ENCODE measurements around the gene SPINDOC.

The SPINDOC gene

GRCh38 chr11:63849691-63850090 is 36.4 kb downstream of the SPINDOC start:
- TF ChIP-seq RAD21 (IDR thresholded peaks at IDR 0.05; ENCODE audit: low read depth) (no peak), USF1 (IDR thresholded peaks at IDR 0.05) (no peak), TCF12 (IDR thresholded peaks at IDR 0.05; ENCODE audit: low read depth) (no peak), EGR1 (IDR thresholded peaks at IDR 0.05) (no peak), EP300 (IDR thresholded peaks at IDR 0.05; ENCODE audit: borderline replicate concordance) (no peak), NFIC (IDR thresholded peaks at IDR 0.05) (no peak), FOXM1 (IDR thresholded peaks at IDR 0.05; ENCODE audit: borderline replicate concordance, low read depth) (no peak), YY1 (IDR thresholded peaks at IDR 0.05; ENCODE audit: low read depth) (no peak), TEAD4 (IDR thresholded peaks at IDR 0.05) (no peak), TAF1 (IDR thresholded peaks at IDR 0.05; ENCODE audit: low read depth) (no peak), CREB1 (IDR thresholded peaks at IDR 0.05; ENCODE audit: low read depth) (no peak), REST (IDR thresholded peaks at IDR 0.05; ENCODE audit: low read depth) (no peak), CEBPB (IDR thresholded peaks at IDR 0.05) (no peak), ZBTB7A (IDR thresholded peaks at IDR 0.05; ENCODE audit: low read depth) (no peak)
- TF ChIP-seq, protein P1, sequence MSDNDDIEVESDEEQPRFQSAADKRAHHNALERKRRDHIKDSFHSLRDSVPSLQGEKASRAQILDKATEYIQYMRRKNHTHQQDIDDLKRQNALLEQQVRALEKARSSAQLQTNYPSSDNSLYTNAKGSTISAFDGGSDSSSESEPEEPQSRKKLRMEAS (IDR thresholded peaks at IDR 0.05): no peak

DNA sequence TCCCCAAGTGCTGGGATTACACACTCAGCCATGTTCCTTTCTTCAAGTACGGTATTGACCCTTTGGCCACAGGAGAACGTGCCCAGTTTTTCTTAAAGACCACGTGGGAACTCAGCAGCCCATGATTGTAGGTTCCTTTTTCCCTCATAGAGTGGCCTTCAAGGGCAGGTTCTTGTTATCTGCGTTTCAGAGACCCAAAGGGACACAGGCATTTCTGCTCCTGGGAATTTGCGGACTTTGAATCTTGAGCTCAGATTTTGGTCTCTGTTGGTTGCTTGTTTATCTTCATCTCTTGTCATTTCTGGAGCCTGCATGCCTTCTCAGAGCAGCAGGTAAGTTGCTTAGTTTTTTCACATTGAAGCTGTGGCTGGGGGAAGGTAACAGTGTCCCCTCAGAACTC is 37.7 kb downstream of the SPINDOC start:
- TF ChIP-seq TCF12 (IDR thresholded peaks at IDR 0.05; ENCODE audit: low read depth): no peak
- TF ChIP-seq YY1 (IDR thresholded peaks at IDR 0.05; ENCODE audit: low read depth): no peak
- TF ChIP-seq REST (IDR thresholded peaks at IDR 0.05; ENCODE audit: low read depth): no peak
- TF ChIP-seq EGR1 (IDR thresholded peaks at IDR 0.05): no peak
- TF ChIP-seq CREB1 (IDR thresholded peaks at IDR 0.05; ENCODE audit: low read depth): no peak

DNA sequence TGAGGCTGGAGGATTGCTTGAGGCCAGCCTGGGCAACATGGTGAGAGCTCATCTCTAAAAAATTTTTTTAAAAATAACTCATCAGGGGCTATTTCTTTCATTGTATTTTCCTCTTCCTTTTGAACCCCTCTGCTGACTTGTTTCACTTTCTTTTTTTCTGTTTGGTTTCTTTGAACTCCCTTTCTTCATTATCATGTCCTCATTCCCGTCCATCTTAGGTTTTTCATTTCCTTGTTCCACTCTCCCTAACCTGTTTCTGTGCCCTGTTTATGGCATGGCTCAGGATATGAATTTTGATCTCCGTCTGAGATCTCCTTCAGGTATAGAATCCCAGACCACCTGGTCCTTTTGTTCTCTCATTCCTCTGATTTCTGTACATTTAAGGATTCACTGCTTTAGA is 38.1 kb downstream of the SPINDOC start:
- TF ChIP-seq CEBPB (IDR thresholded peaks at IDR 0.05): no peak
- no peak for TF ChIP-seq RAD21 (IDR thresholded peaks at IDR 0.05; ENCODE audit: low read depth)
- TF ChIP-seq CREB1 (IDR thresholded peaks at IDR 0.05; ENCODE audit: low read depth): no peak
- no peak for TF ChIP-seq NFIC (IDR thresholded peaks at IDR 0.05)
- TF ChIP-seq FOXM1 (IDR thresholded peaks at IDR 0.05; ENCODE audit: borderline replicate concordance, low read depth): no peak
- no peak for TF ChIP-seq TAF1 (IDR thresholded peaks at IDR 0.05; ENCODE audit: low read depth)
- no peak for TF ChIP-seq EGR1 (IDR thresholded peaks at IDR 0.05)
- no peak for TF ChIP-seq ZBTB7A (IDR thresholded peaks at IDR 0.05; ENCODE audit: low read depth)

DNA sequence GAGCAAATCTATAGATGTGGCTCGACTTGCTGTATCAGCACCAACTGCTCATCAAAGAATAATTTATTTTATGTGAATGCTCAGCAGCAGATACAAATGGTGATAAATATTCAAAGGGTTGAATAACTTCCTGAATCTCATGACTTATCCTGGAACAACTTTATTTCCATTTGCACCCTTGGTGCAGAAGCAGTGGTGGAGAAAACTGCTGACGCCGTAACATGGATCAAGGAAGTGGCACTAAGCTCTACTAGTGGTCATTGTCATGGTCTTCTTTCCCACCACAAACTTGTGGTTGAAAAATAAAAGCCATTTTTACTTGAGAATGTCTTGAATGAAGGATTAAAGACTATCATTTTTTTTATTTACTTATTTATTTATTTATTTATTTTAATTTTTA is 40.2 kb downstream of the SPINDOC start:
- TF ChIP-seq RAD21 (IDR thresholded peaks at IDR 0.05; ENCODE audit: low read depth): no peak
- TF ChIP-seq YY1 (IDR thresholded peaks at IDR 0.05; ENCODE audit: low read depth): no peak
- no peak for TF ChIP-seq CREB1 (IDR thresholded peaks at IDR 0.05; ENCODE audit: low read depth)
- no peak for TF ChIP-seq ZBTB7A (IDR thresholded peaks at IDR 0.05; ENCODE audit: low read depth)
- TF ChIP-seq TAF1 (IDR thresholded peaks at IDR 0.05; ENCODE audit: low read depth): no peak
- TF ChIP-seq, protein P1 (IDR thresholded peaks at IDR 0.05): no peak
- no peak for TF ChIP-seq CEBPB (IDR thresholded peaks at IDR 0.05)
- no peak for TF ChIP-seq NFIC (IDR thresholded peaks at IDR 0.05)
- no peak for TF ChIP-seq TCF12 (IDR thresholded peaks at IDR 0.05; ENCODE audit: low read depth)
- TF ChIP-seq USF1 (IDR thresholded peaks at IDR 0.05): no peak
- TF ChIP-seq EGR1 (IDR thresholded peaks at IDR 0.05): no peak
- TF ChIP-seq EP300 (IDR thresholded peaks at IDR 0.05; ENCODE audit: borderline replicate concordance): no peak
- no peak for TF ChIP-seq TEAD4 (IDR thresholded peaks at IDR 0.05)
- no peak for TF ChIP-seq REST (IDR thresholded peaks at IDR 0.05; ENCODE audit: low read depth)

- TF ChIP-seq NFIC (IDR thresholded peaks at IDR 0.05) (no peak), RAD21 (IDR thresholded peaks at IDR 0.05; ENCODE audit: low read depth) (no peak), EGR1 (IDR thresholded peaks at IDR 0.05) (no peak), REST (IDR thresholded peaks at IDR 0.05; ENCODE audit: low read depth) (no peak), CEBPB (IDR thresholded peaks at IDR 0.05) (no peak), EP300 (IDR thresholded peaks at IDR 0.05; ENCODE audit: borderline replicate concordance) (no peak), FOXM1 (IDR thresholded peaks at IDR 0.05; ENCODE audit: borderline replicate concordance, low read depth) (no peak), USF1 (IDR thresholded peaks at IDR 0.05) (no peak), CREB1 (IDR thresholded peaks at IDR 0.05; ENCODE audit: low read depth) (no peak)
- TF ChIP-seq, protein P1 (IDR thresholded peaks at IDR 0.05): no peak
Observed at GRCh38 chr11:63854696-63855095, 41.4 kb downstream of the SPINDOC start.
